Endothelial cell of umbilical vein (primary cell): Measurements from ENCODE around the gene GPATCH4. TPM values are rescaled to one million over a fixed set of nuclear protein-coding genes. Genes with fewer than 3 reads are reported as not detected.

ENCODE experiments used
- BruUV-seq: library from RNA; stranded (reverse); fragments of 400-500 nt; replicated peaks from 2 replicates; lab custom pipeline; 2021; lab: Mats Ljungman, UMichigan
- CTCF ChIA-PET: fragments of 300-600, 350-600 bp; sonication (Branson Sonifier 250); formaldehyde crosslinking; loops from one replicate; lab custom pipeline; 2021; ENCODE audit warnings: antibody characterized with exemption, inconsistent platforms; lab: Charles Lee
- POLR2A ChIA-PET: fragments of 300-600, 350-600 bp; sonication (Branson Sonifier 250); formaldehyde crosslinking; loops from one replicate; lab custom pipeline; 2021; ENCODE audit warnings: antibody characterized with exemption, inconsistent platforms; lab: Charles Lee
- DNase-seq: peaks from one replicate; pipeline ENCODE4 v3.0.0-alpha.2; 2011; ENCODE audit warnings: low read depth, low spot score
- FAIRE-seq: peaks from 2 replicates; lab custom pipeline; 2011; peaks lifted over from hg19 to GRCh38; lab: Jason Lieb, UNC
- H2AFZ ChIP-seq: 2 replicates; pipeline ENCODE4 v1.6.0; 2012; ENCODE audit warnings: low read depth, low read length, control low read depth, inconsistent platforms
- H3K27ac ChIP-seq: 2 replicates; pipeline ENCODE4 v1.5.1; 2011; ENCODE audit warnings: low read depth, mild to moderate bottlenecking, control low read depth, low read length, moderate library complexity; ENCODE audit not compliant: insufficient read depth
- H3K27me3 ChIP-seq, 2 experiments: 2 replicates each; pipeline versions ENCODE4 v1.6.0 to v1.6.1; 2011; ENCODE audit warnings: low read length in 2 of 2, mixed read lengths in 1 of 2; ENCODE audit not compliant: control insufficient read depth in 2 of 2, insufficient read depth in 2 of 2
- H3K36me3 ChIP-seq, 2 experiments: 2 replicates in 1 of 2; 3 replicates in 1 of 2; pipeline ENCODE4 v1.5.1; 2011; ENCODE audit warnings: low read length in 2 of 2, mild to moderate bottlenecking in 1 of 2, moderate library complexity in 1 of 2; ENCODE audit not compliant: control insufficient read depth in 2 of 2, insufficient read depth in 2 of 2; ENCODE audit errors: extremely low read depth in 1 of 2
- H3K4me1 ChIP-seq: 3 replicates; pipeline ENCODE4 v1.5.1; 2011; ENCODE audit warnings: mild to moderate bottlenecking, low read length; ENCODE audit not compliant: control insufficient read depth, insufficient read depth; ENCODE audit errors: extremely low read depth
- H3K4me2 ChIP-seq: 2 replicates; pipeline ENCODE4 v1.6.1; 2011; ENCODE audit warnings: low read length, control low read depth, mixed read lengths; ENCODE audit not compliant: insufficient read depth
- H3K4me3 ChIP-seq, 3 experiments: fragments of 200-600 bp in 1 of 3; sonication (generic), shearing (Covaris generic) in 1 of 3; replicated peaks in 1 of 3; 2 replicates each; pipeline ENCODE4 v1.5.1; 2011 to 2016; ENCODE audit warnings: control low read depth in 3 of 3, low read length in 3 of 3, mild to moderate bottlenecking in 2 of 3, inconsistent platforms in 1 of 3, low read depth in 1 of 3, moderate library complexity in 1 of 3; ENCODE audit not compliant: insufficient read depth in 1 of 3
- H3K79me2 ChIP-seq: 2 replicates; pipeline ENCODE4 v1.6.0; 2012; ENCODE audit warnings: low read length, inconsistent platforms; ENCODE audit not compliant: control insufficient read depth, insufficient read depth
- H3K9ac ChIP-seq: replicated peaks from 2 replicates; pipeline ENCODE3; 2011; ENCODE audit warnings: low read length, control low read depth; ENCODE audit not compliant: insufficient read depth; ENCODE audit errors: extremely low read depth
- H3K9me1 ChIP-seq: replicated peaks from 3 replicates; pipeline ENCODE4 v1.6.0; 2011; ENCODE audit warnings: mild to moderate bottlenecking, low read length; ENCODE audit not compliant: control insufficient read depth, insufficient read depth; ENCODE audit errors: extremely low read depth
- H3K9me3 ChIP-seq: replicated peaks from 2 replicates; pipeline ENCODE4 v1.5.1; 2012; ENCODE audit warnings: low read length, inconsistent platforms; ENCODE audit not compliant: control insufficient read depth, insufficient read depth
- H4K20me1 ChIP-seq: replicated peaks from 2 replicates; pipeline ENCODE3; 2011; ENCODE audit warnings: mild to moderate bottlenecking, low read length; ENCODE audit not compliant: control insufficient read depth, insufficient read depth; ENCODE audit errors: extremely low read depth
- CTCF ChIP-seq, 2 donors: IDR thresholded peaks; 1 replicate in 1 of 2; 2 replicates in 1 of 2; pipeline ENCODE4 v1.5.1; 2011; ENCODE audit warnings: low read length in 2 of 2, mild to moderate bottlenecking in 2 of 2, moderate library complexity in 2 of 2, control low read depth in 1 of 2, inconsistent platforms in 1 of 2, low read depth in 1 of 2; ENCODE audit not compliant: insufficient read depth in 1 of 2; ENCODE audit errors: extremely low read depth in 1 of 2
- EZH2 ChIP-seq: IDR thresholded peaks from 2 replicates; pipeline ENCODE4 v1.6.1; 2012; ENCODE audit warnings: borderline replicate concordance, low read depth, mild to moderate bottlenecking, moderate library complexity, low read length, inconsistent platforms; ENCODE audit not compliant: severe bottlenecking
- FOS ChIP-seq: IDR thresholded peaks from 2 replicates; pipeline ENCODE4 v1.6.1; 2011; ENCODE audit warnings: mild to moderate bottlenecking, low read length, moderate library complexity, borderline replicate concordance; ENCODE audit not compliant: insufficient read depth
- GATA2 ChIP-seq: IDR thresholded peaks from 2 replicates; pipeline ENCODE4 v1.7.0; 2011; ENCODE audit warnings: low read depth, mild to moderate bottlenecking, moderate library complexity, mixed read lengths, low read length; ENCODE audit not compliant: insufficient read length, insufficient read depth
- JUN ChIP-seq: IDR thresholded peaks from 2 replicates; pipeline ENCODE4 v1.6.1; 2011; ENCODE audit warnings: borderline replicate concordance, low read depth; ENCODE audit not compliant: insufficient read length, insufficient read depth
- MYC ChIP-seq: IDR thresholded peaks from one replicate; pipeline ENCODE4 v1.6.1; 2011; ENCODE audit warnings: mild to moderate bottlenecking, low read depth, low read length
- POLR2A ChIP-seq: IDR thresholded peaks from 2 replicates; pipeline ENCODE4 v1.6.1; 2012; ENCODE audit warnings: low read depth, mild to moderate bottlenecking, control low read depth, low read length
- POLR2AphosphoS5 ChIP-seq: IDR thresholded peaks from 2 replicates; pipeline ENCODE4 v1.6.1; 2012; ENCODE audit warnings: low read depth, mild to moderate bottlenecking, control low read depth, low read length, moderate library complexity; ENCODE audit not compliant: insufficient read depth
- dilution Hi-C: fragments of 300-500 bp; cut with MboI; formaldehyde crosslinking; loops from one replicate; pipeline ENCODE4 v1.15.0; 2019; ENCODE audit warnings: low sequenced_read_pairs; ENCODE audit not compliant: extremely low pct_ligation_motif_present
- intact Hi-C: fragments of 100-400 bp; cut with micrococcal nuclease; formaldehyde crosslinking; loops from one replicate; pipeline ENCODE4 v1.10.0; 2022
- polyA plus RNA-seq, 4 experiments: library from polyadenylated mRNA; depleted of rRNA in 3 of 4; stranded (reverse) in 3 of 4; unstranded in 1 of 4; fragments of >200 nt; gene quantifications; 2 replicates each; pipeline versions ENCODE4 v1.2.1 to v1.2.3, GENCODE V29; 2011 to 2012; ENCODE audit warnings: missing spikeins in 1 of 4
- total RNA-seq: library from RNA; stranded (reverse); gene quantifications from 2 replicates; pipeline ENCODE4 v1.2.3, GENCODE V29; 2021
- TF ChIP-seq, protein P1 (sequence below): IDR thresholded peaks from 2 replicates; pipeline ENCODE4 v1.6.1; 2011; ENCODE audit not compliant: insufficient read depth, insufficient read length

The GPATCH4 gene
- total and polyA plus RNA-seq, 2 donors (not counting 3 experiments of a cell fraction or from before 2014, with no cell fraction given) = 22.4 to 29.2 TPM

DNA sequence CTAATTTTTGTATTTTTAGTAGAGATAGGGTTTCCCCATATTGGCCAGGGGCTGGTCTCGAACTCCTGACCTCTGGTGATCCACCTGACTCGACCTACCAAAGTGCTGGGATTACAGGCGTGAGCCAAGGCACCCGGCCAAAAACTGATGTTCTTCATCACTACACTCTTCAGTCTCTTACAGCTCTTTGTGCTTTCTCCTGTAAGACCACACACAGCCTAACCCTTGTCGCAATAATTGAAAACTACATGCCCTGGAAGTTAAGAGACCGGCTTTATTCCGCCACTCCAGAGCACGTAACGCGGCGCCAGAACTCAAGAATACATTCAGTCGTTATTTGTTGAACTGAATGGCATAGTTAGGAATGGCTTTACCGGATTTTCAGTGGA lies 552 bp downstream of the GPATCH4 start:
- dilution Hi-C loops (no loop called here), intact Hi-C loops (loop anchor here (1.0 to 2.0 kb wide), 3 partner anchors 7 to 144 kb away; no protein-coding TSS in a partner anchor)
- H3K4me1 ChIP-seq = peaks cover 10% of the 10 kb centered on the region
- H3K36me3 ChIP-seq = peaks cover 0 to 17% of the 10 kb centered on the region in 2 experiments
- no peaks in the 10 kb centered on the region for H3K9me3 ChIP-seq
- FAIRE-seq = peak; percentile 61
- ChIA-PET CTCF (interaction anchor here (0.6 to 1.8 kb wide), 5 partner anchors 10 to 215 kb away, joined by 4 to 11 read pairs (median 5); partner anchors contain the start of gene NAXE), POLR2A (interaction anchor here (1.8 kb wide), 1 partner anchor 9 kb away, joined by 9 read pairs; the partner anchor contains the start of gene NAXE)
- peak overlapping the region; percentile 79 for H3K9ac ChIP-seq
- DNase-seq = no peak
- TF ChIP-seq MYC (no peak), FOS (no peak), GATA2 (no peak), POLR2A (no peak), POLR2AphosphoS5 (no peak), CTCF (IDR thresholded peaks at IDR 0.05; ENCODE audit: extremely low read depth in 1 of 2, insufficient read depth in 1 of 2, low read depth in 1 of 2, low read length in 2 of 2) (no peak), EZH2 (no peak), JUN (no peak)
- TF ChIP-seq, protein P1, sequence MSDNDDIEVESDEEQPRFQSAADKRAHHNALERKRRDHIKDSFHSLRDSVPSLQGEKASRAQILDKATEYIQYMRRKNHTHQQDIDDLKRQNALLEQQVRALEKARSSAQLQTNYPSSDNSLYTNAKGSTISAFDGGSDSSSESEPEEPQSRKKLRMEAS = no peak
- H3K4me3 ChIP-seq = peak overlapping the region; percentile 50 to 87 (median 58)
- H3K9me1 ChIP-seq = no peaks in the 10 kb centered on the region
- peaks cover 19% of the 10 kb centered on the region for H3K79me2 ChIP-seq
- no peaks in the 10 kb centered on the region for H3K27me3 ChIP-seq
- H3K27ac ChIP-seq = peak overlapping the region; percentile 60
- no peaks in the 10 kb centered on the region for H4K20me1 ChIP-seq
- no TSS peak for BruUV-seq
- peak overlapping the region; percentile 76 for H3K4me2 ChIP-seq
- H2AFZ ChIP-seq = peak overlapping the region; percentile 91
